D721Med (cell line): ENCODE results near the gene TNRC6C.

Experiments
- DNase-seq: peaks from one replicate; pipeline ENCODE4 v3.0.0; 2011; ENCODE audit warnings: low spot score; ENCODE audit not compliant: insufficient read length
- FAIRE-seq: peaks from 2 replicates; lab custom pipeline; 2011; peaks lifted over from hg19 to GRCh38; lab: Jason Lieb, UNC
- CTCF ChIP-seq: IDR thresholded peaks from 2 replicates; pipeline ENCODE4 v1.5.1; 2012; ENCODE audit warnings: mild to moderate bottlenecking, control low read depth; ENCODE audit not compliant: insufficient read depth; ENCODE audit errors: missing control alignments

The TNRC6C gene

DNA sequence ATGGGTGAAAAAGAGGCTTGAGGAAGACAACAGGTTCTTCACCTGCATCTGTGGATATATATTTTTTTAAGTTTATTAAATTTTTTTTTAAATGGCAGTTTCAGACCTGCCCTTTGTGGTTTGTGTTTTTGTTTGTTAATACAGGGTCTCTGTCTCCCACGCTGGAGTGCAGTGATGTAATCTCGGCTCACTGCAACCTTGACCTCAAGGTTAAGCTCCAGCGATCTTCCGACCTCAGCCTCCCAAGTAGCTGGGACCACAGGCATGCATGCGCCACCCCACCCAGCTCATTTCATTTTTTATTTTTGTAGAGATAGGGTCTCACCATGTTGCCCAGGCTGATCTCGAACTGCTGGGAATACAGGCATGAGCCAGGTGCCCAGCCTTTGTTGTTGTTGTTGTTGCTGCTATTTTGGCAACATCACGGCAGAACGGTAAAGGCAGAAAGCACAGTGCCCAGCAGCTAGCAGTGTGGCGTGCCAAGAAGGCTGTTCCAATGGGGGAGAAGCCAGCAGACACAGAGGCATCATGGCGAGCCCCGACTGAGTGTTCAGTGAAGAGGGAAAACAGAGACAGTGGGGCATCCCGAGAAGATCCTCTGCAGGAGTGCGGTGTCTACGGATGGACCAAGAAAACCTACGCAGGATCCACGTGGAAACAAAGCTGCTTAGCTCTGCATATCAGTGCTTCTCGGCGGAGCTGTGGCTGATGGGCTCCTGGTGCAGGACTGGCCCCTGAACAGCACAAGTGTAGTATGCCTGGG lies 150.4 kb downstream of the TNRC6C start:
- TF ChIP-seq CTCF = no peak
- DNase-seq = no peak
- FAIRE-seq = no peak

DNA sequence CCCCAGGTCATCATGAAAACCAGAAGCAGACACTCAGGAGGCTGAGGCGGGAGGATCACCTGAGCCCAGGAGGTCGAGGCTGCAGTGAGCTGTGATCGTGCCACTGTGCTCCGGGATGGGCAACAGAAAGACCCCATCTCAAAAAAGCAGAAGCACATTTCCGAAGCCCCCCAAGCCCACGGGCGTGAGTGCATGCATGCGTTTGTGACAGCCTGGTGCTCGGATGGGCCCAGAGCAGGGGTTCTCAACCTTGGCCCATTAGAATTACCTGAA lies 150.9 kb downstream of the TNRC6C start:
- no peak for TF ChIP-seq CTCF
- no peak for DNase-seq
- no peak for FAIRE-seq

GRCh38 chr17:78110363-78111015 lies 152.0 kb downstream of the TNRC6C start:
- TF ChIP-seq CTCF = no peak
- DNase-seq = no peak
- FAIRE-seq = no peak

DNA sequence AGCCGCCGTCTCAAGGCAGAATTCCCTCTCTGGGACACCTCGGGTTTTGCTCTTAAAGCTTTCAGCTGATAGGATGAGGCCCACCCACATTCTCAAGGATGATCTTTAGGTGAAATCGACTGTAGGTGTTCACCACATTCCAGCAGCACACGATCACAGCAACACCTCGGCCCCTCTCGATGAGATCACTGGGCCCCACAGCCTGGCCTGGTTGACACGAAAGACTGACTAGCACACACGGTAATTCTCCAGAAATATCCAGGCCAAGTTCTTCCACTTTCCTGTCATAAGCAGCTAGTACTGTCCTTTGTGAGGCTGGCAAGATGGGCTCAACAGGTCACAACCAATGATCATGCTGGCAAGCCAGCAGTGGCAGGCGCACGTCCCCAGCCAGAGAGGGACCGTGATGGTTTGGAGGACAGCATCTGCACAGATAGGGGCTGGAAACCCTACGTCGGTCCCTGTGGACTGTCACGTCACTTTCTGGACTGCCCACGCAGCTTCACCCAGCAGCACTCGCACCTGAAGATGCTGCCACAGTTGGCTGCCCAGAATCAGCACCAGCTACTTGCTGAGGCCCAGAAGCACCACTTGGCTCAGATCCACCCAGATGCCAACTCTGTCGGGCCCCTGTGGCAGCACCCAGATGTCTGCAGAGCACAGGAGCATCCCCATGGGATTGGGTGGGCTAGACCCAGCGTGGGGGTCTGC lies 152.7 kb downstream of the TNRC6C start:
- DNase-seq (no peak), FAIRE-seq (no peak)
- no peak for TF ChIP-seq CTCF

DNA sequence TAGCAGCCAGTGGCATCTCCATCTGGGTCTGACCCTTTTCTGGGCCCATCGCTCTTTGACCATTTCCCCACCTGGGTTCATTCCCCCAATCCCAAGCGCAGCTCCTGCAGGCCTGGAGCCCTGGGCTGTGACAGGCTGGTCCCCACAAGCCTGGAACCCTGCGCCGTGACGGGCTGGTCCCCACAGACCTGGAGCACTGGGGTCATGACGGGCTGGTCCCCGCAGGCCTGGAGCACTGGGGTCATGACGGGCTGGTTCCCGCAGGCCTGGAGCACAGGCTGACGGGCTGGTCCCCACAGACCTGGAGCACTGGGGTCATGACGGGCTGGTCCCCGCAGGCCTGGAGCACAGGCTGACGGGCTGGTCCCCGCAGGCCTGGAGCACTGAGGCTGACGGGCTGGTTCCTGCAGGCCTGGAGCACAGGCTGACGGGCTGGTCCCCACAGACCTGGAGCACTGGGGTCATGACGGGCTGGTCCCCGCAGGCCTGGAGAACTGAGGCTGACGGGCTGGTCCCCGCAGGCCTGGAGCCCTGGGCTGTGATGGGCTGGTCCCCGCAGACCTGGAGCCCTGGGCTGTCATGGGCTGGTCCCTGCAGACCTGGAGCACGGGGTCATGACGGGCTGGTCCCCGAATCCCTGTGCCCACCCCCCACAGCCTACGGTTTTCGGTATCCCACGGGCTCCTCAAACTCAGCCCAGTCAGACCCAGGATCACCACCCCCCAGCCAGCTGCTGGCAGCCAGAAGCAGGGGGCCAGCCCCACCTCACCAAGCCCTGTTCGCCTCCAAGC lies 153.4 kb downstream of the TNRC6C start:
- no peak for TF ChIP-seq CTCF
- DNase-seq (no peak), FAIRE-seq (no peak)

DNA sequence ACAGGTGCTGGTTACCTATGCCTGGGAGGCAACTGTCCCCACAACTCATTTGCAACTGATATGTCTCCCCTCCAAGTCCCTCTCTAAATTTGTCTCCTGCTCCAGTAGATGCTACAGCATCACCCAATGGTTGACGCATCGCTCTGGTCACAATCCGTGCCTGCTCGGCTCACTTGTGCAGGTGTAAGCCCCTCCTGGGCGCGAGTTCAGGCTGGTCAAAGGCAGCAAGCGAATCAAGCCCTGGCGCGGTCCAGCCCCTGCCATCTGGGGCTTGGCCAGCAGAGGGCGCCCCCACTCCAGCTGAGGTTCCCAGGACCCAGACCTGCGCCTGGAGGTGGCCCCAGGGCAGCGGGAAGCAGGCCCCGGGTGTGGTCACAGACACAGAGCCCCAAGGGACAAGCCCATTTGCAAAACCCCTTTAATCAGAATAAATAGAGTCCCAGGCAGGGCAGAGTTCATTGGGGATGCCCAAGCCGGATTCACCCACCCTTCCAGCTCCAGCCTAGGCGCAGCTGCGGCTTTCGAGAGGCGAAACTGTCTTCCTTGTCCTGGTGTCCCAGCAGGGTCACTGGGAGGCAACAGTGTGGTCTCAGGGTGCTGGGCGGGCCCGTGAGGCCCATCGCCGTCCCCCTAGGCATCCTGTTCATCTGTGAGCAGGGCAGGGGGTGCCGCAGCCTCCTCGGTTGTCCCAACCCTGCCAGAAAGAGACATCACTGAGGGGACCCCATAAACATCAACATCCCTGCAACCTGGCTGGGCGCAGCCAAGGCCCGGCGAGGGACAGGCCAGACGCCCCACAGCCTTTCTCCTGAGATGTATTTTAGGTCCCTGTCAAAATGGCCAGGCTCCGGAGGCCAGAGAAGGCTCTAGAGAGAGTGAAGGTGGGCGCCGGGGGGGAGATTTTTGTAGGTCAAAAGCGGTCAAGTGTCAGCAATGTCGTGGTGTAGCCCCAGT lies 154.3 kb downstream of the TNRC6C start:
- FAIRE-seq (no peak), DNase-seq (peak; percentile 92)
- peak; percentile 98 for TF ChIP-seq CTCF
